GM12878 (cell line): ENCODE measurements around the gene TAF4. TPM values are rescaled to one million over a fixed set of nuclear protein-coding genes. Genes with fewer than 3 reads are reported as not detected.

ENCODE experiments used
- ATAC-seq: fragments of 200-7000 bp; cut with Tn5 transposase; 3 replicates; pipeline ENCODE4 v1.9.1; 2020; ENCODE audit warnings: mild to moderate bottlenecking, moderate library complexity
- BruUV-seq: library from RNA; stranded (reverse); fragments of 400-500 nt; replicated peaks from 2 replicates; lab custom pipeline; 2021; lab: Mats Ljungman, UMichigan
- CTCF ChIA-PET: fragments of 300-600 bp; sonication (Branson Sonifier 250); formaldehyde crosslinking; extraction: SDS; loops from one replicate; lab custom pipeline; 2021; ENCODE audit warnings: inconsistent platforms; lab: Yijun Ruan, JAX
- POLR2A ChIA-PET: fragments of 350-600 bp; formaldehyde crosslinking; extraction: SDS; loops from one replicate; lab custom pipeline; 2021; ENCODE audit warnings: inconsistent platforms; lab: Charles Lee
- RAD21 ChIA-PET: fragments of 300-600 bp; sonication (Branson Sonifier 250); formaldehyde crosslinking; loops from one replicate; lab custom pipeline; 2023; ENCODE audit warnings: antibody characterized with exemption; ENCODE audit not compliant: unreplicated experiment; lab: Charles Lee
- SMC1A ChIA-PET: fragments of 300-600 bp; sonication (Branson Sonifier 250); formaldehyde crosslinking; loops from one replicate; lab custom pipeline; 2023; ENCODE audit not compliant: unreplicated experiment, uncharacterized antibody; lab: Charles Lee
- DNase-seq: peaks from one replicate; pipeline ENCODE4 v3.0.0-alpha.2; 2011; ENCODE audit warnings: low read depth, low spot score
- FAIRE-seq: peaks from 3 replicates; lab custom pipeline; 2011; peaks lifted over from hg19 to GRCh38; lab: Jason Lieb, UNC
- H2AFZ ChIP-seq: 2 replicates; pipeline ENCODE4 v1.6.0; 2011; ENCODE audit warnings: low read depth, low read length, control low read depth; ENCODE audit not compliant: control insufficient read depth
- H3K27ac ChIP-seq: 2 replicates; pipeline ENCODE4 v1.5.1; 2011; ENCODE audit warnings: control low read depth; ENCODE audit not compliant: control insufficient read depth, insufficient read depth
- H3K27me3 ChIP-seq, 2 experiments: replicated peaks in 1 of 2; 2 replicates each; pipeline versions ENCODE4 v1.6.0 to v1.6.1; 2011; ENCODE audit warnings: low read length in 1 of 2; ENCODE audit not compliant: control insufficient read depth in 2 of 2, insufficient read depth in 2 of 2
- H3K36me3 ChIP-seq, 2 experiments: 2 replicates each; pipeline ENCODE4 v1.5.1; 2011; ENCODE audit warnings: low read length in 1 of 2; ENCODE audit not compliant: control insufficient read depth in 2 of 2, insufficient read depth in 2 of 2
- H3K4me1 ChIP-seq: 2 replicates; pipeline ENCODE4 v1.6.1; 2011; ENCODE audit warnings: mild to moderate bottlenecking, low read length, moderate library complexity, mixed read lengths; ENCODE audit not compliant: control insufficient read depth, insufficient read depth
- H3K4me2 ChIP-seq: 2 replicates; pipeline ENCODE4 v1.6.0; 2011; ENCODE audit warnings: control low read depth; ENCODE audit not compliant: control insufficient read depth, insufficient read depth
- H3K4me3 ChIP-seq: fragments of 200-600 bp; sonication (generic); 2 replicates; pipeline ENCODE4 v1.5.1; 2016
- H3K79me2 ChIP-seq: 2 replicates; pipeline ENCODE4 v1.6.0; 2011; ENCODE audit warnings: low read length; ENCODE audit not compliant: control insufficient read depth, insufficient read depth
- H3K9ac ChIP-seq: 2 replicates; pipeline ENCODE4 v1.8.0; 2011; ENCODE audit warnings: low read length, control low read depth, mixed read lengths; ENCODE audit not compliant: control insufficient read depth, insufficient read depth
- H3K9me3 ChIP-seq: replicated peaks from 3 replicates; pipeline ENCODE4 v1.5.1; 2011; ENCODE audit warnings: mild to moderate bottlenecking, low read length; ENCODE audit not compliant: control insufficient read depth, insufficient read depth
- H4K20me1 ChIP-seq: 2 replicates; pipeline ENCODE4 v1.6.0; 2011; ENCODE audit not compliant: control insufficient read depth, insufficient read depth
- MEF2A ChIP-seq: IDR thresholded peaks from 2 replicates; pipeline ENCODE4 v1.6.1; 2011; ENCODE audit warnings: low read depth, mild to moderate bottlenecking, low read length, moderate library complexity; ENCODE audit not compliant: insufficient read depth
- PML ChIP-seq: IDR thresholded peaks from 2 replicates; pipeline ENCODE4 v1.6.1; 2012; ENCODE audit warnings: low read length, inconsistent platforms
- WGBS: methylation state at CpG from one replicate; pipeline ENCODE4 v1.1.6; 2016; ENCODE audit warnings: low lambda C conversion rate; ENCODE audit not compliant: insufficient replicate concordance, insufficient coverage; ENCODE audit errors: missing lambda C conversion rate; 5-methylcytosine and 5-hydroxymethylcytosine counted together
- in situ Hi-C: fragments of 300-500 bp; cut with MboI; formaldehyde crosslinking; loops from 9 replicates; pipeline ENCODE4 v1.14.3; 2018; ENCODE audit warnings: mixed read lengths
- intact Hi-C: fragments of 100-400 bp; cut with micrococcal nuclease; formaldehyde crosslinking; loops from one replicate; pipeline ENCODE4 v1.14.2; 2022; ENCODE audit not compliant: unreplicated experiment
- polyA plus RNA-seq, 11 experiments: library from polyadenylated mRNA; depleted of rRNA in 4 of 11; unstranded in 6 of 11; stranded (reverse) in 5 of 11; fragments of >200 nt; fragmentation: Nextera tagmentation in 4 of 11; fragmentation: Illumina TruSeq in 1 of 11; extraction: Ambion mirVana in 4 of 11; extraction: Trizol in 1 of 11; gene quantifications; 1 replicate in 1 of 11; 2 replicates in 10 of 11; pipeline versions ENCODE4 v1.2.1 to v1.2.3, GENCODE V29; 2011 to 2016; ENCODE audit warnings: inconsistent platforms in 2 of 11, missing spikeins in 2 of 11, low read depth in 1 of 11
- total RNA-seq, 4 experiments: library from RNA; depleted of rRNA in 3 of 4; stranded (reverse); fragments of >200 nt in 3 of 4; fragmentation: Illumina TruSeq in 1 of 4; extraction: Trizol in 1 of 4; gene quantifications; 2 replicates each; pipeline versions ENCODE4 v1.2.1 to v1.2.3, GENCODE V29; 2013 to 2021

The TAF4 gene
- total and polyA plus RNA-seq, 10 of the 15 experiments (the other 5 are each of a cell fraction or from before 2014, with no cell fraction given): 0.39 to 16.9 (median 3.4) TPM

- no peak for TF ChIP-seq MEF2A
These were observed 109.0 kb downstream of the TAF4 start (continued) for GRCh38 chr20:61956396-61957342.

GRCh38 chr20:61955668-61956395 is 109.8 kb downstream of the TAF4 start:
- Histone ChIP-seq H3K9me3 (no peaks in the 10 kb centered on the region), H4K20me1 (no peaks in the 10 kb centered on the region), H3K27ac (no peak overlapping the region), H3K27me3 (no peaks in the 10 kb centered on the region), H2AFZ (no peak overlapping the region), H3K79me2 (no peaks in the 10 kb centered on the region), H3K9ac (no peak overlapping the region), H3K4me2 (no peak overlapping the region), H3K4me3 (no peak overlapping the region), H3K36me3 (no peaks in the 10 kb centered on the region), H3K4me1 (no peaks in the 10 kb centered on the region)
- intact Hi-C loops (no loop called here), in situ Hi-C loops (no loop called here)
- ATAC-seq (no peak), FAIRE-seq (no peak), DNase-seq (no peak)
- no peak for TF ChIP-seq PML
- WGBS: 26% methylated on average over 6 of the region's 6 CpGs
- SMC1A ChIA-PET: no interaction called here
- BruUV-seq: no TSS peak
- CTCF ChIA-PET: no interaction called here
- POLR2A ChIA-PET: no interaction called here
- RAD21 ChIA-PET: no interaction called here
